Measurements from ENCODE around the gene GNAI1.

GNAI1 gene

GRCh38 chr7:80257756-80258155 is 123.1 kb downstream of the GNAI1 start:
- DNase-seq, result no peak

GRCh38 chr7:80260606-80261005 is 126.0 kb downstream of the GNAI1 start:
- no peak for DNase-seq

DNA sequence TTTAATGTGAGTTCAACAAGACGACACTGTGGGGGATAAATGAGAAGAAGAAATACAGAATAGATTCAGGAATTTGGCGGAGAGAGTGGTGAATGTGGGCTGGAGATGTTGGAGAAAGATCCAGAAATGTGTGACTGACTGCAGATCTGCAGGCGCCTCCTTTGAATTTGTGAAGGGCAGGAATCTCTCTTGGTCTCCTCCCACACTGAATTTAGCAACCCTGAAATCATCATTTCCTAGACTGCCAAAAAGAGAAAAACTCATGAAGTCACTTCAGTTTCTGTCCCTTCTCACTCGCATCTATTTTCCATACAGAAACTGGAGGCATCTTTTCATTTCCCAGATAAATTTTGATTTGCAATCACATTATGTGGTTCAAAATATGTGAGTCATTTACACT is 128.7 kb downstream of the GNAI1 start:
- DNase-seq, result no peak

DNA sequence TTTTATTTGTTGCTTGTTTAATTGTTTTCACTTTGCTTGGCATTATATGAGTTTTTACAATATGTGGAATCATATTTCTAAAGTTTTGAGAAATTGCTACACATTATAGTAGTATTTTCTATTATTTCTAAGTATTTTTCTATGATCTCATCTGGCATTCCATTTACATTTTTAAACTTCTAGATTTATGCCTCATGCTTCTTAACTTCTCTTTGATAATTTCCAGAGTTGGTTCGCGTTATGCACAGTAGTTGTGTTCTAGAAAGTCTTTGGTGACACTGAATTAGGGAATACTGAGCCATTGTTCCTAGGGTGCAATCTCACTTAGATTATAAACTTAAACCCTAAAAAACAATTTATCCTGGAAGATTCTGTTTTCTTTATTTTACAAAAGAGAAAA is 129.2 kb downstream of the GNAI1 start:
- no peak for DNase-seq

DNA sequence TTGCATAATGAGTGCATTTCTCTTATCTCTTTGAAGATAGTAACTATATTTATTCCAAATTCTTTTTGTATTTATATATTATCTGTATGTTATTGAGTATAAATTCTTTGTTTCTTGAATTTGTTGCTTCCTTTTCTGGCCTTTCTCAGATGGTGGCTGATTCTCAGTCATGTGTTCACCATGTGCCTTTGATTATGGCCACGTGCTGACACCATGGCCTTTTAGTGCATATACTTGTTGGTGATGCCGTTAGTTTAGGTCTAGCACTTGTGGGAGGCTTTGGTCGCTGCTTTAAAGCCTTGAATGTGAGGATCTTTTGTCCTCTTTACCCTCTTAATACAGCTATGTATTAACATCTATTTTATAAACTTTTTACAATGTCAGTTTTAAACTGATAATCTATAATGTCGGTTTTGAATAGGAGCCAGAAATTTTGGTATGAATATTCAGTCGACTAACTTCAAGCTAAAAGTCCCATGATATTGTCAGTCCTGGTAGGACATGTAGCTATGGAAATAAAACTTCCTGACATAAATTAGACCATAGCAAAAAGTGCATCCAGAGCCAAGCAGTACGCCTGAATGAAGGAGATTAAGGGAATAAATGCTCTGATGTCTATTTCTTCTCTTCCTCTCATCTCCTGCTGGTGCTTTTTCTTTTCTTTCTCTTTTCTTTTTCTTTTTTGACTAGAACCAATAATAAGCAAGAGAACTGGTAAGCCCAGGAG is 130.3 kb downstream of the GNAI1 start:
- DNase-seq, result no peak

DNA sequence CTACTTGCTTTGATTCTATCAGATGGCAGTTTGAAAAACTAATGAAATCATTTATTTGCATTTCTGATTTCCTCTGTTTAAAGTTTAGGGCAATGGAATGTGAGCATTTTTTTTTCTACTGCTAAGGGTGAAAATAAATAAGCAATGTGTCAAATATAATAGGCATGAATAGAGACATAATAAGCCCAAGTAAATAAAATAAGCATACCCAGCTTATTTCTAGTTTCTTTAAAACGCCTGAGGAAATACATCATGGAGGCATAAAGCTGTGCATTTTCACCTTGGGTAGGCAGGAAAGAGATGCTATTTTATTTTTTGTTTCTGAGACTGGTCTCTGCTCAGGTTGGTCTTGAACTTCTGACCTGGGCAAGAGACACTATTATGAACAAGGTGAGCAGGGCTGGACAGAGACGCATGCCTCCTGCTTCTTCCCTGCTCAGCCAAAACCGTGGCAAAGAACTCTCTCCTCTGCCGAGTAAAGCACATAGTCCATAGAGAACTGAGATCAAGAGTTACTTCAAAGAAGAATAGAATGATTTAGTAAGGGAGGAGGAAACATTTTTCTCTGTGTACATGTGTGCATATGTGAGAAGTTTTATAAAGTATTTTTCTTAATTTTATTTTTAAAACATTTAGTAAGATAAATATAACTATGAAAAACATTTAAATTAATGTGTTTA is 138.1 kb downstream of the GNAI1 start:
- DNase-seq, result no peak

GRCh38 chr7:80273327-80273726 is 138.7 kb downstream of the GNAI1 start:
- no peak for DNase-seq

GRCh38 chr7:80275192-80275605 is 140.6 kb downstream of the GNAI1 start:
- no peak for DNase-seq

Measured in SHP77 treated with DMSO at 0.1 percent for 48 hours (cell line).